Caco-2 (cell line): ENCODE results near the gene BTNL2. TPM values are rescaled to one million over a fixed set of nuclear protein-coding genes. Genes with fewer than 3 reads are reported as not detected.
"Not testable (repeated sequence)": the region's sequence is repeated elsewhere in the genome, so short reads cannot be mapped to it uniquely, and the experiment has no call there.

ENCODE experiments used
- BruUV-seq: library from RNA; stranded (reverse); fragments of 400-500 nt; replicated peaks from 2 replicates; lab custom pipeline; 2021; lab: Mats Ljungman, UMichigan
- CTCF ChIA-PET: fragments of 300-600 bp; sonication (Branson Sonifier 250); formaldehyde crosslinking; loops from one replicate; lab custom pipeline; 2022; ENCODE audit warnings: antibody characterized with exemption; lab: Charles Lee
- POLR2A ChIA-PET: fragments of 300-600 bp; sonication (Branson Sonifier 250); formaldehyde crosslinking; loops from one replicate; lab custom pipeline; 2022; ENCODE audit warnings: antibody characterized with exemption; lab: Charles Lee
- DNase-seq, 2 experiments: peaks; one replicate each; pipeline versions ENCODE4 v3.0.0 to v3.0.0-alpha.2; 2020 to 2022
- H3K27me3 ChIP-seq: replicated peaks from 2 replicates; pipeline ENCODE4 v1.6.0; 2011; ENCODE audit warnings: low read length; ENCODE audit not compliant: control insufficient read depth, insufficient read depth
- H3K36me3 ChIP-seq: 2 replicates; pipeline ENCODE4 v1.5.1; 2011; ENCODE audit warnings: low read length; ENCODE audit not compliant: control insufficient read depth, insufficient read depth
- H3K4me1 ChIP-seq: fragments of 250-450 bp; sonication (Bioruptor Pico); 2 replicates; pipeline ENCODE4 v1.5.1; 2020; ENCODE audit warnings: mild to moderate bottlenecking
- H3K4me3 ChIP-seq: 2 replicates; pipeline ENCODE4 v1.5.1; 2011; ENCODE audit warnings: low read depth, mild to moderate bottlenecking, control low read depth, low read length
- H3K9me3 ChIP-seq: fragments of 250-450 bp; sonication (Bioruptor Pico); 2 replicates; pipeline ENCODE4 v1.5.1; 2020; ENCODE audit warnings: mild to moderate bottlenecking, moderate library complexity
- H3K27ac Mint-ChIP-seq: one replicate; pipeline ENCODE4 v1.8.0; 2022; ENCODE audit warnings: mixed read lengths; ENCODE audit not compliant: unreplicated experiment
- H3K27me3 Mint-ChIP-seq: one replicate; pipeline ENCODE4 v1.8.0; 2022; ENCODE audit warnings: mixed read lengths; ENCODE audit not compliant: insufficient read depth, unreplicated experiment
- H3K36me3 Mint-ChIP-seq: one replicate; pipeline ENCODE4 v1.8.0; 2022; ENCODE audit warnings: mild to moderate bottlenecking, mixed read lengths; ENCODE audit not compliant: insufficient read depth, unreplicated experiment
- H3K4me1 Mint-ChIP-seq: one replicate; pipeline ENCODE4 v1.8.0; 2022; ENCODE audit warnings: low read depth, mixed read lengths; ENCODE audit not compliant: unreplicated experiment
- H3K4me3 Mint-ChIP-seq: one replicate; pipeline ENCODE4 v1.8.0; 2022; ENCODE audit warnings: mild to moderate bottlenecking, moderate library complexity, mixed read lengths; ENCODE audit not compliant: unreplicated experiment
- H3K9me3 Mint-ChIP-seq: one replicate; pipeline ENCODE4 v1.8.0; 2022; ENCODE audit warnings: mixed read lengths; ENCODE audit not compliant: unreplicated experiment
- intact Hi-C: fragments of 100-400 bp; cut with micrococcal nuclease; formaldehyde crosslinking; loops from one replicate; pipeline ENCODE4 v1.10.0; 2022; ENCODE audit not compliant: unreplicated experiment
- total RNA-seq: library from RNA; stranded (reverse); gene quantifications from 2 replicates; pipeline ENCODE4 v1.2.3, GENCODE V29; 2022
- TF ChIP-seq, protein P1 (sequence below), 2 experiments: fragments of 200-600 bp in 1 of 2; IDR thresholded peaks; 1 replicate in 1 of 2; 2 replicates in 1 of 2; pipeline versions ENCODE4 v1.5.1 to v1.8.0; 2011 to 2022; ENCODE audit warnings: antibody characterized with exemption in 1 of 2, control low read depth in 1 of 2, inconsistent platforms in 1 of 2, low read depth in 1 of 2, low read length in 1 of 2, mild to moderate bottlenecking in 1 of 2, moderate library complexity in 1 of 2; ENCODE audit not compliant: insufficient read depth in 1 of 2, severe bottlenecking in 1 of 2, unreplicated experiment in 1 of 2

Gene BTNL2
- total RNA-seq, 1 experiment from 2014 or later = not detected

DNA sequence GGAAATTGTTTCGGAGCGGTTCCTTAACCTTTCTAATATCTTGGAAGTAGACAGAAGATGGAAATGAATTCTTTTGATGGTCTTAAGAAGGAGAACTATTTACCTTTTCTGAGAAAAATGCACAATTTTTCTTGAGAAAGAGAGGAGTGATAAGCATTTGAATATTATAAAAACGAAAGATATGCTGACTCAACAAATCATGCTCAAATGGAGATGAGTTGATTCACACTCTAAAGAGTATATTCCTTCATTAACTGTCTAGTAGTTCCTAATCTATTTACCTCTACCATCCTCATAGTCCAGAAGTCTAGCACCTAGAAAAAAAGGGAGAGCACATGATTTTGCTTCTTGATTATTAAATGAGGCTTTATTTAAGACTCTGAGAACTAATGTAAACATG is 39.3 kb downstream of the BTNL2 start:
- TF ChIP-seq, protein P1, sequence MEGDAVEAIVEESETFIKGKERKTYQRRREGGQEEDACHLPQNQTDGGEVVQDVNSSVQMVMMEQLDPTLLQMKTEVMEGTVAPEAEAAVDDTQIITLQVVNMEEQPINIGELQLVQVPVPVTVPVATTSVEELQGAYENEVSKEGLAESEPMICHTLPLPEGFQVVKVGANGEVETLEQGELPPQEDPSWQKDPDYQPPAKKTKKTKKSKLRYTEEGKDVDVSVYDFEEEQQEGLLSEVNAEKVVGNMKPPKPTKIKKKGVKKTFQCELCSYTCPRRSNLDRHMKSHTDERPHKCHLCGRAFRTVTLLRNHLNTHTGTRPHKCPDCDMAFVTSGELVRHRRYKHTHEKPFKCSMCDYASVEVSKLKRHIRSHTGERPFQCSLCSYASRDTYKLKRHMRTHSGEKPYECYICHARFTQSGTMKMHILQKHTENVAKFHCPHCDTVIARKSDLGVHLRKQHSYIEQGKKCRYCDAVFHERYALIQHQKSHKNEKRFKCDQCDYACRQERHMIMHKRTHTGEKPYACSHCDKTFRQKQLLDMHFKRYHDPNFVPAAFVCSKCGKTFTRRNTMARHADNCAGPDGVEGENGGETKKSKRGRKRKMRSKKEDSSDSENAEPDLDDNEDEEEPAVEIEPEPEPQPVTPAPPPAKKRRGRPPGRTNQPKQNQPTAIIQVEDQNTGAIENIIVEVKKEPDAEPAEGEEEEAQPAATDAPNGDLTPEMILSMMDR (IDR thresholded peaks at IDR 0.05; ENCODE audit: insufficient read depth in 1 of 2, low read depth in 1 of 2, low read length in 1 of 2, severe bottlenecking in 1 of 2, unreplicated experiment in 1 of 2) = no peak
- H3K27ac Mint-ChIP-seq = no peak overlapping the region
- H3K9me3 Mint-ChIP-seq = no peaks in the 10 kb centered on the region
- peaks cover 3% of the 10 kb centered on the region for H3K27me3 Mint-ChIP-seq
- Histone ChIP-seq H3K9me3 (no peaks in the 10 kb centered on the region), H3K4me1 (no peaks in the 10 kb centered on the region), H3K4me3 (no peak overlapping the region), H3K27me3 (no peaks in the 10 kb centered on the region), H3K36me3 (no peaks in the 10 kb centered on the region)
- ChIA-PET POLR2A (no interaction called here), CTCF (no interaction called here)
- no TSS peak for BruUV-seq
- no peak for DNase-seq
- no peaks in the 10 kb centered on the region for H3K36me3 Mint-ChIP-seq
- no peaks in the 10 kb centered on the region for H3K4me1 Mint-ChIP-seq
- H3K4me3 Mint-ChIP-seq = no peak overlapping the region
- intact Hi-C loops = no loop called here

DNA sequence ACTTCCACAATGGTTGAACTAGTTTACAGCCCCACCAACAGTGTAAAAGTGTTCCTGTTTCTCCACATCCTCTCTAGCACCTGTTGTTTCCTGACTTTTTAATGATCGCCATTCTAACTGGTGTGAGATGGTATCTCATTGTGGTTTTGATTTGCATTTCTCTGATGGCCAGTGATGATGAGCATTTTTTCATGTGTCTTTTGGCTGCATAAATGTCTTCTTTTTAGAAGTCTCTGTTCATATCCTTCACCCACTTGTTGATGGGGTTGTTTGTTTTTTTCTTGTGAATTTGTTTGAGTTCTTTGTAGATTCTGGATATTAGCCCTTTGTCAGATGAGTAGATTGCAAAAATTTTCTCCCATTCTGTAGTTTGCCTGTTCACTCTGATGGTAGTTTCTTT is 47.8 kb downstream of the BTNL2 start:
- H3K4me1 ChIP-seq, H3K9me3 ChIP-seq, intact Hi-C loops, H3K4me3 Mint-ChIP-seq, POLR2A ChIA-PET, H3K4me3 ChIP-seq, H3K36me3 Mint-ChIP-seq, H3K36me3 ChIP-seq, H3K27me3 Mint-ChIP-seq, H3K27me3 ChIP-seq, DNase-seq, CTCF ChIA-PET, H3K4me1 Mint-ChIP-seq, H3K27ac Mint-ChIP-seq, BruUV-seq, H3K9me3 Mint-ChIP-seq: not testable (repeated sequence)

DNA sequence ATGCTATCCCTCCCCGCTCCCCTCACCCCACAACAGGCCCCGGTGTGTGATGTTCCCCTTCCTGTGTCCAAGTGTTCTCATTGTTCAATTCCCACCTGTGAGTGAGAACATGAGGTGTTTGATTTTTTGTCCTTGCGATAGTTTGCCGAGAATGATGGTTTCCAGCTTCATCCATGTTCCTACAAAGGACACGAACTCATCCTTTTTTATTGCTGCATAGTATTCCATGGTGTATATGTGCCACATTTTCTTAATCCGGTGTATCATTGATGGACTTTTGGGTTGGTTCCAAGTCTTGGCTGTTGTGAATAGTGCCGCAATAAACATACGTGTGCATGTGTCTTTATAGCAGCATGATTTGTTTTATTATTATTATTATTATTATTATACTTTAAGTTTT is 48.4 kb downstream of the BTNL2 start:
- H3K36me3 Mint-ChIP-seq, H3K27me3 Mint-ChIP-seq, H3K4me1 Mint-ChIP-seq, H3K9me3 ChIP-seq, H3K4me3 Mint-ChIP-seq, H3K9me3 Mint-ChIP-seq, H3K27me3 ChIP-seq, H3K4me1 ChIP-seq, CTCF ChIA-PET, H3K27ac Mint-ChIP-seq, H3K36me3 ChIP-seq, BruUV-seq, H3K4me3 ChIP-seq, intact Hi-C loops, DNase-seq, POLR2A ChIA-PET: not testable (repeated sequence)

DNA sequence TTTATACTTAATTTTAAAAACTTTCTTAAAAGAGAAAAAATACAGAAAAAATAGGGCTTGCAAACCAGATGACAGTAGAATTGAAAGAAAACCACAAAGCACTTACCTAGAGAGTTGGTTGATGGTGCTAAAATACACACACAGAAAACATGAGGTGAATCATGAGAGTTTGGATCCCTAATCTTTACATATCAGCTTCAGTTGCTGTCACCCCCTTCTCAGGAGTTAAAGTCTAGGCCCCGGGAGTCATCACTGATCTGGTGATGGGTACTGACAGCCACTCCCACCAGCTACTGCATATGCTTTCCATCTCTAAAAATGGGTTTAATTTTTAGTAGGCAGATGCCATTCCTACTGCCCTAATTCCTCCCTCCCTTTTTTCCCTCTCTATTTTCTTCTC is 52.0 kb downstream of the BTNL2 start:
- Mint-ChIP-seq H3K27ac (no peak overlapping the region), H3K9me3 (no peaks in the 10 kb centered on the region), H3K36me3 (no peaks in the 10 kb centered on the region), H3K27me3 (no peaks in the 10 kb centered on the region), H3K4me3 (no peak overlapping the region), H3K4me1 (no peaks in the 10 kb centered on the region)
- Histone ChIP-seq H3K36me3 (no peaks in the 10 kb centered on the region), H3K27me3 (no peaks in the 10 kb centered on the region), H3K9me3 (peaks cover 10% of the 10 kb centered on the region; the same call in 1 of the 2 replicates), H3K4me3 (no peak overlapping the region), H3K4me1 (no peaks in the 10 kb centered on the region)
- TF ChIP-seq, protein P1 (IDR thresholded peaks at IDR 0.05; ENCODE audit: insufficient read depth in 1 of 2, low read depth in 1 of 2, low read length in 1 of 2, severe bottlenecking in 1 of 2, unreplicated experiment in 1 of 2) = no peak
- ChIA-PET POLR2A (no interaction called here), CTCF (no interaction called here)
- intact Hi-C loops = no loop called here
- no TSS peak for BruUV-seq
- DNase-seq = no peak
